ENCODE measurements around the gene ARL8B. TPM values are rescaled to one million over a fixed set of nuclear protein-coding genes. Genes with fewer than 3 reads are reported as not detected.

ARL8B gene
- total and polyA plus RNA-seq, 9 donors = 27.1 to 70.6 (median 49.8) TPM

DNA sequence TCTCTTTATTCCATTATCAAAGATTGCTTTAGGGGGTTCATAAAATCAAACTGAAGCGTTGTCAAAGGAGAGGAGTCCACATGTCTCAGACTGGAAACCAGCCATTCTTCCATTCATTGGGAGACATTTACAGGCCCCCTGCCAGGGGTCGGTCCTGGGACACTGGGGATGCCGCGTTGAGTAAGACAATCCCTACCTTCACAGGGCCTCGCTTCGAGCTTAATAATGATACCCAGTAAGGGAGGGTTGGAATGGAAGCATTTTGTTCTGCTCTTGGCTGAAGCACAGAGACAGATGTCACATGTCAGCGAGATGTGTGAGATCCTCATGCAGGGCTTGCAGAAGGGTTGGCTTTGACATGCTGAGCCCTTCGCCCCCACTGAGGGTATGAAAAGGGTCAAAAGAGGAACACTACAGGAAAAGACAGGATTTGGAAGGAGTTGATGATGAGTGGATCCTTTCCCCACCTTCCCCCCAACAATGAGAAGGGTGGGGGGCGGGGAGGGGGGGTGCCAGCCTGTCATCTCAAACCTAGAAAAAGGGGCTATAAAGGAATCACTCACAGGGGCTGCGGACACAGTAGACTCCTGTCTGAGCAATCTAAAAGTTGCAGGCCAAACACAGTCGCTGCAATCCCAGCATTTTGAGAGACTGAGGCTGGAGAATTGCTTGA is 25.6 kb upstream of the ARL8B start:
- Histone ChIP-seq H3K27me3 (no peaks in the 10 kb centered on the region), H3K9me3 (no peaks in the 10 kb centered on the region), H3K4me3 (peak overlapping the region; percentile 26), H3K27ac (no peak overlapping the region), H3K4me1 (ENCODE audit: insufficient read depth) (no peaks in the 10 kb centered on the region), H3K36me3 (no peaks in the 10 kb centered on the region)
- DNase-seq = no peak
- intact Hi-C loops (cut with DNase I) = no loop called here
- TF ChIP-seq POLR2A (IDR thresholded peaks at IDR 0.05) (no peak), CTCF (IDR thresholded peaks at IDR 0.05) (no peak), EP300 (IDR thresholded peaks at IDR 0.05) (no peak)
- WGBS, 3 donors = 48 to 53% (median 52%) methylated on average over 11 of the region's 11 CpGs

GRCh38 chr3:5098346-5098745 is 23.7 kb upstream of the ARL8B start:
- intact Hi-C loops (cut with DNase I) = no loop called here
- 61 to 82% (median 69%) methylated on average over 4 of the region's 4 CpGs for WGBS, 3 donors
- TF ChIP-seq CTCF (IDR thresholded peaks at IDR 0.05) = no peak
- TF ChIP-seq POLR2A (IDR thresholded peaks at IDR 0.05) = no peak
- TF ChIP-seq EP300 (IDR thresholded peaks at IDR 0.05) = no peak
- Histone ChIP-seq H3K9me3 (no peaks in the 10 kb centered on the region), H3K36me3 (no peaks in the 10 kb centered on the region), H3K4me3 (no peak overlapping the region), H3K27ac (no peak overlapping the region), H3K4me1 (ENCODE audit: insufficient read depth) (no peaks in the 10 kb centered on the region), H3K27me3 (no peaks in the 10 kb centered on the region)
- no peak for DNase-seq

- no peak overlapping the region for H3K27ac ChIP-seq
- DNase-seq = no peak
- H3K4me1 ChIP-seq (ENCODE audit: insufficient read depth) = no peaks in the 10 kb centered on the region
- no peaks in the 10 kb centered on the region for H3K27me3 ChIP-seq
- 58 to 66% (median 61%) methylated on average over 3 of the region's 3 CpGs for WGBS, 3 donors
- no peaks in the 10 kb centered on the region for H3K9me3 ChIP-seq
- intact Hi-C loops (cut with DNase I) = no loop called here
- TF ChIP-seq EP300 (IDR thresholded peaks at IDR 0.05) (no peak), POLR2A (IDR thresholded peaks at IDR 0.05) (no peak), CTCF (IDR thresholded peaks at IDR 0.05) (no peak)
- no peak overlapping the region for H3K4me3 ChIP-seq
- no peaks in the 10 kb centered on the region for H3K36me3 ChIP-seq
Measured at GRCh38 chr3:5102532-5102931, 19.6 kb upstream of the ARL8B start.

GRCh38 chr3:5103743-5104142 is 18.3 kb upstream of the ARL8B start:
- H3K4me3 ChIP-seq = no peak overlapping the region
- 73 to 85% (median 83%) methylated on average over 3 of the region's 3 CpGs for WGBS, 3 donors

More at GRCh38 chr3:5103743-5104142, 18.3 kb upstream of the ARL8B start:
- no peaks in the 10 kb centered on the region for H3K9me3 ChIP-seq
- TF ChIP-seq CTCF (IDR thresholded peaks at IDR 0.05) (no peak), EP300 (IDR thresholded peaks at IDR 0.05) (no peak), POLR2A (IDR thresholded peaks at IDR 0.05) (no peak)
- no peaks in the 10 kb centered on the region for H3K36me3 ChIP-seq
- H3K27ac ChIP-seq = no peak overlapping the region
- DNase-seq = no peak
- no peaks in the 10 kb centered on the region for H3K27me3 ChIP-seq
- no peaks in the 10 kb centered on the region for H3K4me1 ChIP-seq (ENCODE audit: insufficient read depth)
- intact Hi-C loops (cut with DNase I) = no loop called here

Measured in ovary (tissue), 9 donors.